Gastroesophageal sphincter (tissue), 3 donors: ENCODE results near the gene PTPRG.

Source experiments
- EP300 ChIP-seq: sonication (generic); formaldehyde crosslinking; IDR thresholded peaks from one replicate; pipeline ENCODE4 v1.6.1; 2017; ENCODE audit warnings: antibody characterized with exemption, mild to moderate bottlenecking
- POLR2A ChIP-seq, 2 donors: fragments of 450-650 bp; IDR thresholded peaks; one replicate each; pipeline ENCODE4 v1.6.1; 2017; ENCODE audit warnings: antibody characterized with exemption in 2 of 2, mild to moderate bottlenecking in 2 of 2, moderate library complexity in 1 of 2
- POLR2AphosphoS5 ChIP-seq: sonication (generic); formaldehyde crosslinking; IDR thresholded peaks from one replicate; pipeline ENCODE4 v1.6.1; 2017; ENCODE audit warnings: antibody characterized with exemption
- TF ChIP-seq, protein P1 (sequence below), 4 experiments: fragments of 200-600 bp in 2 of 4; fragments of 450-650 bp in 2 of 4; sonication (generic) in 1 of 4; IDR thresholded peaks; one replicate each; pipeline ENCODE4 v1.5.1; 2017 to 2019; ENCODE audit warnings: antibody characterized with exemption in 4 of 4, mild to moderate bottlenecking in 2 of 4, moderate library complexity in 2 of 4

DNA sequence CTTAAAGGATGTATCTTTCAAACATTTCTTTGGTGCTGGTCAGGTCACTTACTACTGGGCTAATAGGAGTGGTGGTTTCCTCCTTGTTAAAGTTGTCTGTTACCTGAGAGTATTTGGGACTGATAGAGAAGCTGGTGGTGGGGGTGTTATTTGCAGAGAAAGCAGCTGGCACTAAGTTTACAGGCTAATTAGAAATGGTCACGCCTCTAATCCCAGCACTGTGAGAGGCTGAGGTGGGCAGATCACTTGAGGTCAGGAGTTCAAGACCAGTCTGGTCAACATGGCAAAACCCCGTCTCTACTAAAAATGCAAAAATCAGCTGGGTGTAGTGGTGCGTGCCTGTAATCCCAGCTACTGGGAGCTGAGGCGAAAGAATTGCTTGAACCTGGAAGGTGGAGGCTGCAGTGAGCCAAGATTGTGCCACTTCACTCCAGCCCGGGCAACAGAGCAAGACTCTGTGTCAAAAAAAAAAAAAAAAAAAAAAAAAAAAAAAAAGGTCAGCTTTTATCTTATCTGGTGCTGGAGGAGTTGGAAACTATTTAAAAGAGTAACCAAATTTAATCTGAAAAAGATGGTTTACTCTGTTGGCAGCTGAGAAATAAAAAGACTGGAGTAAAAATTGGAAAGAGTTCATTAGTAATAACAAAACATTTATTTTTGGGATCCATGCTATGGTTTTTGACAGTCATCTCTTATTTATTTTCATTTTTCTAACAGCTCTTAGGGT, 332.6 kb downstream of the PTPRG start:
- TF ChIP-seq EP300 = no peak
- no peak for TF ChIP-seq POLR2A (IDR thresholded peaks at IDR 0.05)
- TF ChIP-seq, protein P1, sequence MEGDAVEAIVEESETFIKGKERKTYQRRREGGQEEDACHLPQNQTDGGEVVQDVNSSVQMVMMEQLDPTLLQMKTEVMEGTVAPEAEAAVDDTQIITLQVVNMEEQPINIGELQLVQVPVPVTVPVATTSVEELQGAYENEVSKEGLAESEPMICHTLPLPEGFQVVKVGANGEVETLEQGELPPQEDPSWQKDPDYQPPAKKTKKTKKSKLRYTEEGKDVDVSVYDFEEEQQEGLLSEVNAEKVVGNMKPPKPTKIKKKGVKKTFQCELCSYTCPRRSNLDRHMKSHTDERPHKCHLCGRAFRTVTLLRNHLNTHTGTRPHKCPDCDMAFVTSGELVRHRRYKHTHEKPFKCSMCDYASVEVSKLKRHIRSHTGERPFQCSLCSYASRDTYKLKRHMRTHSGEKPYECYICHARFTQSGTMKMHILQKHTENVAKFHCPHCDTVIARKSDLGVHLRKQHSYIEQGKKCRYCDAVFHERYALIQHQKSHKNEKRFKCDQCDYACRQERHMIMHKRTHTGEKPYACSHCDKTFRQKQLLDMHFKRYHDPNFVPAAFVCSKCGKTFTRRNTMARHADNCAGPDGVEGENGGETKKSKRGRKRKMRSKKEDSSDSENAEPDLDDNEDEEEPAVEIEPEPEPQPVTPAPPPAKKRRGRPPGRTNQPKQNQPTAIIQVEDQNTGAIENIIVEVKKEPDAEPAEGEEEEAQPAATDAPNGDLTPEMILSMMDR (IDR thresholded peaks at IDR 0.05) = no peak
- no peak for TF ChIP-seq POLR2AphosphoS5
